HEK293 (cell line): ENCODE results near the gene AMPD2.

Source experiments
- CTCF ChIA-PET: fragments of 350-600 bp; formaldehyde crosslinking; extraction: SDS; loops from one replicate; lab custom pipeline; 2021; ENCODE audit warnings: antibody characterized with exemption; lab: Yijun Ruan, JAX
- POLR2A ChIA-PET: fragments of 300-600 bp; formaldehyde crosslinking; extraction: SDS; loops from one replicate; lab custom pipeline; 2020; ENCODE audit warnings: antibody characterized with exemption, inconsistent platforms; lab: Yijun Ruan, JAX
- H3K27ac ChIP-seq: fragments of 200-500 bp; sonication (Bioruptor generic); 2 replicates; pipeline ENCODE4 v1.5.1; 2014; ENCODE audit warnings: low read depth, low read length, control low read depth, inconsistent platforms; ENCODE audit errors: extremely low read depth
- H3K36me3 ChIP-seq, 2 experiments: fragments of 200-500 bp in 1 of 2; sonication (Bioruptor generic) in 1 of 2; 1 replicate in 1 of 2; 2 replicates in 1 of 2; pipeline ENCODE4 v1.5.1; 2014 to 2017; ENCODE audit warnings: inconsistent platforms in 2 of 2, low read length in 2 of 2; ENCODE audit not compliant: control insufficient read depth in 2 of 2, insufficient read depth in 1 of 2
- H3K4me1 ChIP-seq: fragments of 200-500 bp; sonication (Bioruptor generic); 2 replicates; pipeline ENCODE4 v1.5.1; 2014; ENCODE audit warnings: mild to moderate bottlenecking, low read length, inconsistent platforms; ENCODE audit not compliant: control insufficient read depth, insufficient read depth
- H3K4me3 ChIP-seq: 2 replicates; pipeline ENCODE4 v1.5.1; 2011; ENCODE audit warnings: low read depth, mild to moderate bottlenecking, control low read depth, low read length, moderate library complexity
- H3K9me3 ChIP-seq: fragments of 200-500 bp; sonication (Bioruptor generic); 2 replicates; pipeline ENCODE4 v1.5.1; 2014; ENCODE audit warnings: low read depth, low read length, inconsistent platforms; ENCODE audit not compliant: control insufficient read depth, insufficient read depth
- EGR2 ChIP-seq: fragments of 450-650 bp; formaldehyde crosslinking; IDR thresholded peaks from 2 replicates; pipeline ENCODE4 v1.5.1; 2016; ENCODE audit warnings: low read depth, missing biosample characterization, missing genetic modification characterization
- GLIS1 ChIP-seq: fragments of 450-650 bp; formaldehyde crosslinking; IDR thresholded peaks from 2 replicates; pipeline ENCODE4 v1.5.1; 2016; ENCODE audit warnings: missing biosample characterization, missing genetic modification characterization
- MYNN ChIP-seq: fragments of 450-650 bp; formaldehyde crosslinking; IDR thresholded peaks from 2 replicates; pipeline ENCODE4 v1.5.1; 2016; ENCODE audit warnings: missing biosample characterization, missing genetic modification characterization, borderline replicate concordance
- MZF1 ChIP-seq: fragments of 450-650 bp; formaldehyde crosslinking; IDR thresholded peaks from 2 replicates; pipeline ENCODE4 v1.5.1; 2017; ENCODE audit warnings: missing biosample characterization, missing genetic modification characterization, borderline replicate concordance
- SALL2 ChIP-seq: fragments of 450-650 bp; formaldehyde crosslinking; IDR thresholded peaks from 2 replicates; pipeline ENCODE4 v1.5.0; 2017; ENCODE audit warnings: missing biosample characterization, mild to moderate bottlenecking, missing genetic modification characterization, borderline replicate concordance
- SP2 ChIP-seq: fragments of 450-650 bp; formaldehyde crosslinking; IDR thresholded peaks from 2 replicates; pipeline ENCODE4 v1.5.1; 2016; ENCODE audit warnings: missing biosample characterization, missing genetic modification characterization
- SP7 ChIP-seq: fragments of 450-650 bp; formaldehyde crosslinking; IDR thresholded peaks from 2 replicates; pipeline ENCODE4 v1.5.1; 2016; ENCODE audit warnings: missing biosample characterization, missing genetic modification characterization
- TRIM28 ChIP-seq: IDR thresholded peaks from 2 replicates; pipeline ENCODE4 v1.6.1; 2011; ENCODE audit warnings: low read length, control low read depth, borderline replicate concordance
- ZBTB1 ChIP-seq: fragments of 450-650 bp; formaldehyde crosslinking; IDR thresholded peaks from 2 replicates; pipeline ENCODE4 v1.5.1; 2016; ENCODE audit warnings: missing biosample characterization, missing genetic modification characterization
- ZFHX2 ChIP-seq: fragments of 450-650 bp; formaldehyde crosslinking; conservative IDR thresholded peaks from 2 replicates; pipeline ENCODE4 v1.5.1; 2016; ENCODE audit warnings: missing biosample characterization, missing genetic modification characterization
- ZNF174 ChIP-seq: fragments of 450-650 bp; formaldehyde crosslinking; IDR thresholded peaks from 2 replicates; pipeline ENCODE4 v1.5.0; 2017; ENCODE audit warnings: missing biosample characterization, mild to moderate bottlenecking, missing genetic modification characterization
- ZNF266 ChIP-seq: fragments of 450-650 bp; formaldehyde crosslinking; IDR thresholded peaks from 2 replicates; pipeline ENCODE4 v1.5.1; 2016; ENCODE audit warnings: missing biosample characterization, missing genetic modification characterization, low read depth
- ZNF423 ChIP-seq: fragments of 450-650 bp; formaldehyde crosslinking; IDR thresholded peaks from 2 replicates; pipeline ENCODE4 v1.5.1; 2016; ENCODE audit warnings: missing biosample characterization, missing genetic modification characterization
- ZNF473 ChIP-seq: fragments of 450-650 bp; formaldehyde crosslinking; IDR thresholded peaks from 2 replicates; pipeline ENCODE4 v1.5.1; 2017; ENCODE audit warnings: missing biosample characterization, missing genetic modification characterization
- ZNF555 ChIP-seq: fragments of 450-650 bp; formaldehyde crosslinking; conservative IDR thresholded peaks from 2 replicates; pipeline ENCODE4 v1.5.1; 2017; ENCODE audit warnings: missing biosample characterization, mild to moderate bottlenecking, missing genetic modification characterization, inconsistent platforms
- ZNF600 ChIP-seq: fragments of 450-650 bp; formaldehyde crosslinking; IDR thresholded peaks from 2 replicates; pipeline ENCODE4 v1.5.1; 2016; ENCODE audit warnings: missing biosample characterization, missing genetic modification characterization
- ZNF623 ChIP-seq: fragments of 450-650 bp; formaldehyde crosslinking; IDR thresholded peaks from 2 replicates; pipeline ENCODE4 v1.5.1; 2016; ENCODE audit warnings: missing biosample characterization, missing genetic modification characterization
- ZNF777 ChIP-seq: fragments of 450-650 bp; formaldehyde crosslinking; IDR thresholded peaks from 2 replicates; pipeline ENCODE4 v1.5.1; 2017; ENCODE audit warnings: missing biosample characterization, missing genetic modification characterization, borderline replicate concordance
- ZNF792 ChIP-seq: fragments of 450-650 bp; formaldehyde crosslinking; IDR thresholded peaks from 2 replicates; pipeline ENCODE4 v1.5.1; 2016; ENCODE audit warnings: missing biosample characterization, missing genetic modification characterization
- ZSCAN23 ChIP-seq: fragments of 450-650 bp; formaldehyde crosslinking; IDR thresholded peaks from 2 replicates; pipeline ENCODE4 v1.5.1; 2016; ENCODE audit warnings: missing biosample characterization, missing genetic modification characterization
- TF ChIP-seq, protein P1 (sequence below): fragments of 450-650 bp; formaldehyde crosslinking; IDR thresholded peaks from 2 replicates; pipeline ENCODE4 v1.5.1; 2016; ENCODE audit warnings: missing biosample characterization, missing genetic modification characterization
- TF ChIP-seq, protein P2 (sequence below): fragments of 450-650 bp; formaldehyde crosslinking; IDR thresholded peaks from 2 replicates; pipeline ENCODE4 v1.5.1; 2016; ENCODE audit warnings: missing biosample characterization, missing genetic modification characterization

The AMPD2 gene

DNA sequence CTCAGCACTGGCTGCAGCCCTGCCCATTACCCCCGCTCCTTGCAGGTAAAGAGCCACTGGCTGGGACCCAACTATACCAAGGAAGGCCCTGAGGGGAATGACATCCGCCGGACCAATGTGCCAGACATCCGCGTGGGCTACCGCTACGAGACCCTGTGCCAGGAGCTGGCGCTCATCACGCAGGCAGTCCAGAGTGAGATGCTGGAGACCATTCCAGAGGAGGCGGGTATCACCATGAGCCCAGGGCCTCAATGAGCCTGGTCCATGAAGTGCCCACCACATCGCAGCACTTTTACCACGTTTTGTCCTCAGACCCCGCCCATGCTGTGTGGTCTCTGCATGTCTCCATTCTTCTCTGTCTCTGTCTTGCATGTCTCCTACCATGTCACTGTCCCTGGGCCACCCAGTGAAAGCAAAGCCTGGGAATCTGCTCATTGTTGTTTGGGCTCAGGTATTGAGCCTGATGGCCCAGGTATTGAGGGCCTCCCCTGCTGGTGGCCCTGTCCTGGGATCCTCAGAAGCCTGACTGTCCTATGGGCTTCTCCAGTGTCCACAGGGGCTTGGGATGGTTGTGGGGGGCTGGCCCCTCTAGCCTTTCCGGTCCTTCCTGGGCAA is 11.4 kb downstream of the AMPD2 start:
- no peaks in the 10 kb centered on the region for H3K9me3 ChIP-seq
- ChIA-PET CTCF (interaction anchor here (0.5 to 5.8 kb wide), 17 partner anchors 9 to 404 kb away, joined by 3 to 63 read pairs (median 4); partner anchors contain the start of genes GNAI3 and STRIP1), POLR2A (interaction anchor here (0.5 to 4.2 kb wide), 3 partner anchors 82 to 695 kb away, joined by 5 to 25 read pairs (median 7); partner anchors contain the start of gene GNAI3)
- no peak for TF ChIP-seq SP2 (tag by site-specific recombination)
- no peak for TF ChIP-seq GLIS1 (tag by site-specific recombination)
- TF ChIP-seq ZNF266 (tag by site-specific recombination): no peak
- TF ChIP-seq, protein P1, sequence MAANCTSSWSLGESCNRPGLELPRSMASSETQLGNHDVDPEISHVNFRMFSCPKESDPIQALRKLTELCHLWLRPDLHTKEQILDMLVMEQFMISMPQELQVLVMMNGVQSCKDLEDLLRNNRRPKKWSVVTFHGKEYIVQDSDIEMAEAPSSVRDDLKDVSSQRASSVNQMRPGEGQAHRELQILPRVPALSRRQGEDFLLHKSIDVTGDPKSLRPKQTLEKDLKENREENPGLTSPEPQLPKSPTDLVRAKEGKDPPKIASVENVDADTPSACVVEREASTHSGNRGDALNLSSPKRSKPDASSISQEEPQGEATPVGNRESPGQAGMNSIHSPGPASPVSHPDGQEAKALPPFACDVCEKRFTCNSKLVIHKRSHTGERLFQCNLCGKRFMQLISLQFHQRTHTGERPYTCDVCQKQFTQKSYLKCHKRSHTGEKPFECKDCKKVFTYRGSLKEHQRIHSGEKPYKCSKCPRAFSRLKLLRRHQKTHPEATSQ (tag by site-specific recombination): no peak
- no peak for TF ChIP-seq SP7 (tag by site-specific recombination)
- TF ChIP-seq ZNF623 (tag by site-specific recombination): no peak
- no peak for TF ChIP-seq TRIM28
- TF ChIP-seq, protein P2, sequence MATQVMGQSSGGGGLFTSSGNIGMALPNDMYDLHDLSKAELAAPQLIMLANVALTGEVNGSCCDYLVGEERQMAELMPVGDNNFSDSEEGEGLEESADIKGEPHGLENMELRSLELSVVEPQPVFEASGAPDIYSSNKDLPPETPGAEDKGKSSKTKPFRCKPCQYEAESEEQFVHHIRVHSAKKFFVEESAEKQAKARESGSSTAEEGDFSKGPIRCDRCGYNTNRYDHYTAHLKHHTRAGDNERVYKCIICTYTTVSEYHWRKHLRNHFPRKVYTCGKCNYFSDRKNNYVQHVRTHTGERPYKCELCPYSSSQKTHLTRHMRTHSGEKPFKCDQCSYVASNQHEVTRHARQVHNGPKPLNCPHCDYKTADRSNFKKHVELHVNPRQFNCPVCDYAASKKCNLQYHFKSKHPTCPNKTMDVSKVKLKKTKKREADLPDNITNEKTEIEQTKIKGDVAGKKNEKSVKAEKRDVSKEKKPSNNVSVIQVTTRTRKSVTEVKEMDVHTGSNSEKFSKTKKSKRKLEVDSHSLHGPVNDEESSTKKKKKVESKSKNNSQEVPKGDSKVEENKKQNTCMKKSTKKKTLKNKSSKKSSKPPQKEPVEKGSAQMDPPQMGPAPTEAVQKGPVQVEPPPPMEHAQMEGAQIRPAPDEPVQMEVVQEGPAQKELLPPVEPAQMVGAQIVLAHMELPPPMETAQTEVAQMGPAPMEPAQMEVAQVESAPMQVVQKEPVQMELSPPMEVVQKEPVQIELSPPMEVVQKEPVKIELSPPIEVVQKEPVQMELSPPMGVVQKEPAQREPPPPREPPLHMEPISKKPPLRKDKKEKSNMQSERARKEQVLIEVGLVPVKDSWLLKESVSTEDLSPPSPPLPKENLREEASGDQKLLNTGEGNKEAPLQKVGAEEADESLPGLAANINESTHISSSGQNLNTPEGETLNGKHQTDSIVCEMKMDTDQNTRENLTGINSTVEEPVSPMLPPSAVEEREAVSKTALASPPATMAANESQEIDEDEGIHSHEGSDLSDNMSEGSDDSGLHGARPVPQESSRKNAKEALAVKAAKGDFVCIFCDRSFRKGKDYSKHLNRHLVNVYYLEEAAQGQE (tag by site-specific recombination): no peak
- no peak for TF ChIP-seq ZNF792 (tag by site-specific recombination)
- TF ChIP-seq MZF1: no peak
- no peak for TF ChIP-seq ZNF777
- TF ChIP-seq ZBTB1 (tag by site-specific recombination): no peak
- TF ChIP-seq ZNF555 (tag by site-specific recombination): no peak
- TF ChIP-seq ZNF473 (tag by site-specific recombination): no peak
- TF ChIP-seq MYNN (tag by site-specific recombination): no peak
- no peak for TF ChIP-seq ZNF174 (tag by site-specific recombination)
- TF ChIP-seq ZSCAN23 (tag by site-specific recombination): no peak
- TF ChIP-seq SALL2 (tag by site-specific recombination): no peak
- H3K4me1 ChIP-seq: no peaks in the 10 kb centered on the region
- H3K4me3 ChIP-seq: no peak overlapping the region
- H3K27ac ChIP-seq: no peak overlapping the region
- peaks cover 4 to 60% of the 10 kb centered on the region in 2 experiments; a peak in 2 of 3 replicates for H3K36me3 ChIP-seq

DNA sequence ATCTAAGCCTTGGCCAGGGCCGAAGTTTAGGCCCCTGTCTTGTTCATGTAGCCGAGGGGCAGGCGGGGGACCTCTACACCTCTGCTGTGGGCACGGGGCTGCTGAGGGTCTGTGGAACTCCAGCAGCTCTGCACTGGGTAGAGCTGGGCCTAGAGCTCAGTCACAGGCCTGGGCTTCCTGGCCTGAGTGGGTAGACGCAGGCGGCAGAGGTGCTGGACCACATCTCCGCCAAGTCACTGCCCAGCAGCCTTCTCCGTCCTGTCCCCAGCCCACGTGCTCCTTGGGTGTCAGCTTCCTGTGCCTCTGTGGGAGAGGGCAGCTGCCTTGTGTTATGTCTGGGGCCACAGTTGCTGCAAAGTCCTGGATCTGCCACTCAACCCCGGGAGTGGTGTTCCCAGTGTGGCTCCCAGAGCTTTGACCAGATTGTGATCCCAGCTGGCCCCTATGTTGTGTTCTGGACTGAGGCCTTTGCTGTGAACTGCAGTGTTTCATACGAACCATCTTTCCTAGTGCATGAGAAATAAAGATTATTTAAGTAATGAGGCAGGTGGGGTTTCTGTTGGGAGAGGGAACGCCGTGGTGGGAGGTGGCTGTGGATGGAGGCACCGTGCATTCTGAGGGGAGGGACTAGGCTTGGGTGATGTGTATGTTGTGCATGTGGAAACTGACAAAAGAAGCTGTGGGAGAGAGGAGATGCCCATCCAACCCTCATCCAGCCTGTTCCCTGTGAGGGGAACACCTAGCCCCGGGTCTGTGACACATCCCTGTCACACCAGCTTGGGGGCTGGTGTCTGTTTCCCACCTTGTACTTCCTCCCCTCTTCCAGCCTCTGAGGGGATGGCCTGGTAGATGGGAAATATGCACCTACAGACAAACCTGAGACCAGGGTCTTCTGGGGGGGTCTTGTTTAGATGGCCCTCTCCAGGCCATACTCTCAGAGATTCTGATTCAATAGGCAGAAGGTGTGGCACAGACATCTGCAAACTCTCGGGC is 12.2 kb downstream of the AMPD2 start:
- peak; percentile 49; the same call in 1 of the 2 replicates for TF ChIP-seq ZFHX2 (tag by site-specific recombination)
- TF ChIP-seq EGR2 (tag by site-specific recombination): peak; percentile 63
- no peak for TF ChIP-seq ZNF423 (tag by site-specific recombination)
- peak; percentile 36; the same call in 1 of the 2 replicates for TF ChIP-seq ZNF600 (tag by site-specific recombination)
- no peak overlapping the region for H3K27ac ChIP-seq
- peaks cover 4 to 52% of the 10 kb centered on the region in 2 experiments; a peak in 2 of 3 replicates for H3K36me3 ChIP-seq
- POLR2A ChIA-PET: interaction anchor here (1.3 to 4.2 kb wide), 2 partner anchors 8 to 83 kb away, joined by 4 to 25 read pairs; partner anchors contain the start of gene GNAI3
- H3K4me3 ChIP-seq: no peak overlapping the region
- H3K4me1 ChIP-seq: no peaks in the 10 kb centered on the region
- CTCF ChIA-PET: interaction anchor here (0.9 to 5.8 kb wide), 12 partner anchors 8 to 142 kb away, joined by 3 to 63 read pairs (median 4); partner anchors contain the start of gene GNAI3
- no peaks in the 10 kb centered on the region for H3K9me3 ChIP-seq
